Ovary (tissue), 3 donors: ENCODE measurements around the gene KIAA1328.

Experiments used
- CTCF ChIP-seq, 3 donors: fragments of 450-650 bp in 2 of 3; fragments of 200-600 bp in 1 of 3; IDR thresholded peaks; one replicate each; pipeline versions ENCODE4 v1.5.1 to v1.8.0; 2016 to 2022; ENCODE audit warnings: antibody characterized with exemption in 3 of 3, mild to moderate bottlenecking in 1 of 3
- EP300 ChIP-seq: sonication (generic); formaldehyde crosslinking; IDR thresholded peaks from one replicate; pipeline ENCODE4 v1.6.1; 2017; ENCODE audit warnings: antibody characterized with exemption
- donor health status: DM: no; HTN: no; CAD: no.

GRCh38 chr18:36839835-36840234, 10.9 kb downstream of the KIAA1328 start:
- TF ChIP-seq CTCF (IDR thresholded peaks at IDR 0.05): no peak
- no peak for TF ChIP-seq EP300
